H1 (cell line): ENCODE results near the gene NTN1. TPM values are rescaled to one million over a fixed set of nuclear protein-coding genes. Genes with fewer than 3 reads are reported as not detected.

Source experiments
- CTCF ChIA-PET: fragments of 300-600 bp; sonication (Branson Sonifier 250); formaldehyde crosslinking; loops from one replicate; lab custom pipeline; 2021; ENCODE audit not compliant: partially characterized antibody; lab: Charles Lee
- POLR2A ChIA-PET: fragments of 300-600 bp; sonication (Branson Sonifier 250); formaldehyde crosslinking; loops from one replicate; lab custom pipeline; 2021; ENCODE audit warnings: inconsistent platforms; ENCODE audit not compliant: partially characterized antibody; lab: Charles Lee
- DNase-seq, 2 experiments: peaks; one replicate each; pipeline versions ENCODE4 v3.0.0 to v3.0.0-alpha.2; 2010 to 2022; ENCODE audit warnings: low spot score in 2 of 2, low read depth in 1 of 2, mixed read lengths in 1 of 2
- FAIRE-seq: peaks from 2 replicates; lab custom pipeline; 2011; peaks lifted over from hg19 to GRCh38; lab: Jason Lieb, UNC
- H2AFZ ChIP-seq: 2 replicates; pipeline ENCODE4 v1.8.1; 2012; ENCODE audit warnings: low read length, inconsistent platforms
- H2AK5ac ChIP-seq: 2 replicates; pipeline ENCODE4 v1.6.1; 2013; ENCODE audit warnings: low read depth, low read length
- H2BK120ac ChIP-seq: replicated peaks from 2 replicates; pipeline ENCODE3; 2013; ENCODE audit warnings: low read depth, low read length, inconsistent platforms
- H2BK12ac ChIP-seq: 2 replicates; pipeline ENCODE4 v1.6.1; 2013; ENCODE audit warnings: low read depth, low read length
- H2BK15ac ChIP-seq: 2 replicates; pipeline ENCODE4 v1.6.1; 2013; ENCODE audit warnings: low read length
- H2BK20ac ChIP-seq: 2 replicates; pipeline ENCODE4 v1.6.1; 2013; ENCODE audit warnings: low read length
- H2BK5ac ChIP-seq: 2 replicates; pipeline ENCODE4 v1.6.1; 2013; ENCODE audit warnings: low read depth, low read length
- H3K14ac ChIP-seq: 2 replicates; pipeline ENCODE4 v1.6.1; 2013; ENCODE audit warnings: inconsistent platforms; ENCODE audit not compliant: insufficient read length
- H3K18ac ChIP-seq: 2 replicates; pipeline ENCODE4 v1.6.1; 2013; ENCODE audit warnings: low read length; ENCODE audit errors: extremely low read depth
- H3K23ac ChIP-seq: 2 replicates; pipeline ENCODE4 v1.6.1; 2013; ENCODE audit warnings: inconsistent platforms; ENCODE audit not compliant: insufficient read length
- H3K23me2 ChIP-seq: 2 replicates; pipeline ENCODE4 v1.6.1; 2013; ENCODE audit warnings: low read depth, low read length
- H3K27ac ChIP-seq: 2 replicates; pipeline ENCODE4 v1.6.1; 2011; ENCODE audit warnings: low read depth, low read length, inconsistent platforms
- H3K27me3 ChIP-seq, 4 experiments: replicated peaks in 1 of 4; 1 replicate in 1 of 4; 2 replicates in 3 of 4; pipeline versions ENCODE4 v1.6.1 to v1.8.1; 2011 to 2013; ENCODE audit warnings: low read length in 3 of 4, mild to moderate bottlenecking in 3 of 4, inconsistent platforms in 2 of 4, mixed read lengths in 2 of 4, moderate library complexity in 1 of 4; ENCODE audit not compliant: control insufficient read depth in 3 of 4, insufficient read depth in 3 of 4; ENCODE audit errors: extremely low read depth in 1 of 4
- H3K36me3 ChIP-seq, 4 experiments: 2 replicates each; pipeline versions ENCODE4 v1.6.1 to v1.8.1; 2011 to 2013; ENCODE audit warnings: mild to moderate bottlenecking in 4 of 4, low read length in 3 of 4, moderate library complexity in 2 of 4, control low read depth in 1 of 4, inconsistent platforms in 1 of 4; ENCODE audit not compliant: insufficient read depth in 4 of 4, control insufficient read depth in 2 of 4
- H3K4ac ChIP-seq: replicated peaks from 2 replicates; pipeline ENCODE3; 2013; ENCODE audit warnings: low read length, low read depth, mixed read lengths, inconsistent platforms; ENCODE audit not compliant: insufficient read length
- H3K4me1 ChIP-seq, 4 experiments: replicated peaks in 1 of 4; 1 replicate in 1 of 4; 2 replicates in 3 of 4; pipeline versions ENCODE4 v1.6.1 to v1.8.1; 2011 to 2013; ENCODE audit warnings: low read length in 3 of 4, inconsistent platforms in 2 of 4, mixed read lengths in 1 of 4; ENCODE audit not compliant: insufficient read depth in 4 of 4, control insufficient read depth in 3 of 4
- H3K4me2 ChIP-seq, 2 experiments: 2 replicates each; pipeline versions ENCODE4 v1.6.1 to v1.8.1; 2011 to 2013; ENCODE audit warnings: low read depth in 2 of 2, low read length in 2 of 2, control low read depth in 1 of 2, inconsistent platforms in 1 of 2, mild to moderate bottlenecking in 1 of 2; ENCODE audit not compliant: insufficient read depth in 1 of 2
- H3K4me3 ChIP-seq, 4 experiments: fragments of 200-600, 300-600 bp in 1 of 4; sonication (generic), shearing (Covaris generic), sonication (Bioruptor Twin) in 1 of 4; 2 replicates each; pipeline versions ENCODE4 v1.5.1 to v1.8.1; 2011 to 2016; ENCODE audit warnings: low read length in 4 of 4, low read depth in 3 of 4, control low read depth in 2 of 4, inconsistent platforms in 2 of 4, mild to moderate bottlenecking in 2 of 4, mixed read lengths in 1 of 4, moderate library complexity in 1 of 4; ENCODE audit not compliant: insufficient read depth in 2 of 4; ENCODE audit errors: extremely low read depth in 1 of 4
- H3K56ac ChIP-seq: replicated peaks from 2 replicates; pipeline ENCODE3; 2013; ENCODE audit warnings: low read depth, mild to moderate bottlenecking, mixed read lengths, low read length, inconsistent platforms; ENCODE audit not compliant: insufficient read length
- H3K79me1 ChIP-seq: 2 replicates; pipeline ENCODE4 v1.6.1; 2013; ENCODE audit warnings: low read depth, low read length, control low read depth
- H3K79me2 ChIP-seq, 2 experiments: 2 replicates each; pipeline versions ENCODE4 v1.6.1 to v1.8.1; 2012 to 2013; ENCODE audit warnings: low read length in 2 of 2, mild to moderate bottlenecking in 2 of 2, inconsistent platforms in 1 of 2; ENCODE audit not compliant: insufficient read depth in 2 of 2, control insufficient read depth in 1 of 2
- H3K9ac ChIP-seq, 4 experiments: replicated peaks in 1 of 4; 1 replicate in 1 of 4; 2 replicates in 3 of 4; pipeline versions ENCODE4 v1.6.1 to v1.8.1; 2011 to 2013; ENCODE audit warnings: low read depth in 3 of 4, low read length in 3 of 4, control low read depth in 2 of 4, mild to moderate bottlenecking in 2 of 4, moderate library complexity in 2 of 4, inconsistent platforms in 1 of 4; ENCODE audit errors: extremely low read depth in 1 of 4
- H3K9me3 ChIP-seq, 2 experiments: 2 replicates each; pipeline versions ENCODE4 v1.6.1 to v1.8.1; 2012 to 2013; ENCODE audit warnings: mild to moderate bottlenecking in 2 of 2, moderate library complexity in 2 of 2, control low read depth in 1 of 2, inconsistent platforms in 1 of 2, low read depth in 1 of 2, low read length in 1 of 2, mixed read lengths in 1 of 2; ENCODE audit not compliant: insufficient read depth in 2 of 2
- H4K20me1 ChIP-seq, 2 experiments: replicated peaks in 1 of 2; 2 replicates each; pipeline versions ENCODE3 to v1.8.1; 2011 to 2013; ENCODE audit warnings: inconsistent platforms in 2 of 2, low read length in 2 of 2, mild to moderate bottlenecking in 1 of 2; ENCODE audit not compliant: insufficient read depth in 2 of 2, control insufficient read depth in 1 of 2
- H4K5ac ChIP-seq: 2 replicates; pipeline ENCODE4 v1.6.1; 2013; ENCODE audit warnings: low read length, low read depth, mixed read lengths, inconsistent platforms; ENCODE audit not compliant: insufficient read length
- H4K8ac ChIP-seq: 2 replicates; pipeline ENCODE4 v1.8.0; 2013; ENCODE audit warnings: mild to moderate bottlenecking, moderate library complexity, low read length, inconsistent platforms; ENCODE audit not compliant: insufficient read depth; ENCODE audit errors: extremely low read depth
- H4K91ac ChIP-seq: replicated peaks from 2 replicates; pipeline ENCODE3; 2013; ENCODE audit warnings: low read length, mixed read lengths, inconsistent platforms; ENCODE audit not compliant: insufficient read length
- CBX5 ChIP-seq: fragments of 300-800, 300-1000 bp; sonication (generic); IDR thresholded peaks from 2 replicates; pipeline ENCODE4 v1.7.1; 2016; ENCODE audit warnings: antibody characterized with exemption, low read length, low read depth
- GABPA ChIP-seq: IDR thresholded peaks from 2 replicates; pipeline ENCODE4 v1.6.1; 2011; ENCODE audit warnings: mild to moderate bottlenecking, low read length, moderate library complexity, borderline replicate concordance; ENCODE audit not compliant: insufficient read depth
- KDM1A ChIP-seq: fragments of 200-600, 300-600 bp; sonication (generic); IDR thresholded peaks from 2 replicates; pipeline ENCODE4 v1.7.1; 2016; ENCODE audit warnings: mild to moderate bottlenecking, low read length, borderline replicate concordance
- NANOG ChIP-seq: IDR thresholded peaks from 2 replicates; pipeline ENCODE4 v1.6.1; 2011; ENCODE audit warnings: low read length, low read depth, mild to moderate bottlenecking, inconsistent platforms; ENCODE audit not compliant: insufficient read depth, poor library complexity, severe bottlenecking
- SP2 ChIP-seq: IDR thresholded peaks from 2 replicates; pipeline ENCODE4 v1.6.1; 2012; ENCODE audit warnings: mild to moderate bottlenecking, low read length, inconsistent platforms
- SP4 ChIP-seq: IDR thresholded peaks from 2 replicates; pipeline ENCODE4 v1.6.1; 2012; ENCODE audit warnings: low read length, inconsistent platforms
- TEAD4 ChIP-seq: IDR thresholded peaks from 2 replicates; pipeline ENCODE4 v1.6.1; 2012; ENCODE audit warnings: low read depth, low read length, inconsistent platforms, mixed read lengths
- ZNF274 ChIP-seq: IDR thresholded peaks from 2 replicates; pipeline ENCODE4 v1.7.0; 2012; ENCODE audit warnings: low read length, borderline replicate concordance; ENCODE audit errors: extremely low read depth
- WGBS, 2 experiments: shearing (Covaris generic) in 1 of 2; methylation state at CpG; one replicate each; pipeline versions ENCODE4 v1.1.6 to v1.1.7; 2013 to 2015; ENCODE audit warnings: low lambda C conversion rate in 2 of 2, mixed read lengths in 2 of 2, inconsistent platforms in 1 of 2, low coverage in 1 of 2, missing lambda C conversion rate in 1 of 2; ENCODE audit not compliant: insufficient replicate concordance in 2 of 2, insufficient coverage in 1 of 2, insufficient read length in 1 of 2; ENCODE audit errors: extremely low coverage in 1 of 2, missing lambda C conversion rate in 1 of 2; 5-methylcytosine and 5-hydroxymethylcytosine counted together
- polyA plus RNA-seq, 7 experiments: library from polyadenylated mRNA; depleted of rRNA in 3 of 7; stranded (reverse) in 5 of 7; unstranded in 2 of 7; fragments of >200 nt in 5 of 7; fragments of 200-250 nt in 2 of 7; gene quantifications; 1 replicate in 5 of 7; 2 replicates in 1 of 7; 4 replicates in 1 of 7; pipeline versions ENCODE4 v1.2.1 to v1.2.3, GENCODE V29; 2011 to 2013; ENCODE audit warnings: missing spikeins in 2 of 7, mixed read lengths in 2 of 7
- total RNA-seq: library from RNA; stranded (reverse); fragmentation: NEBNext Ultra II Directional; extraction: Animal tissue kit (Norgen Biotek cat#: 25700); gene quantifications from 2 replicates; pipeline ENCODE4 v1.2.1, GENCODE V29; 2021

Gene NTN1
- total and polyA plus RNA-seq, 2 of the 8 experiments (the other 6 are each of a cell fraction or from before 2014, with no cell fraction given): 2.0 to 2.3 TPM

GRCh38 chr17:9247401-9247938 is 226.2 kb downstream of the NTN1 start:
- Histone ChIP-seq H4K20me1 (no peaks in the 10 kb centered on the region), H2AFZ (no peak overlapping the region), H3K4me1 (peaks cover 0 to 8% (median 0%) of the 10 kb centered on the region in 4 experiments; a peak in 2 of 7 replicates), H2AK5ac (no peak overlapping the region), H3K9me3 (no peaks in the 10 kb centered on the region), H3K18ac (peak overlapping the region; percentile 19; the same call in 1 of the 2 replicates), H2BK12ac (no peak overlapping the region), H4K5ac (no peak overlapping the region), H3K4me3 (no peak overlapping the region), H2BK20ac (no peak overlapping the region), H3K4me2 (no peak overlapping the region), H3K27ac (no peak overlapping the region), H3K27me3 (no peaks in the 10 kb centered on the region), H4K91ac (no peak overlapping the region), H3K23me2 (no peaks in the 10 kb centered on the region), H3K4ac (no peak overlapping the region), H3K23ac (no peak overlapping the region), H3K79me2 (no peaks in the 10 kb centered on the region), H3K79me1 (no peaks in the 10 kb centered on the region), H2BK5ac (no peak overlapping the region), H3K9ac (no peak overlapping the region), H3K56ac (no peak overlapping the region), H3K36me3 (no peaks in the 10 kb centered on the region), H2BK15ac (no peak overlapping the region), H2BK120ac (no peak overlapping the region), H3K14ac (no peak overlapping the region), H4K8ac (no peak overlapping the region; the same call in 1 of the 2 replicates)
- DNase-seq (no peak), FAIRE-seq (no peak)
- 91% methylated on average over 21 of the region's 21 CpGs; no CpG with 5 or more reads in 1 of the 2 experiments for WGBS, 2 experiments
- ChIA-PET CTCF (interaction anchor here (0.9 kb wide), 2 partner anchors 10 to 11 kb away, joined by 3 read pairs; no protein-coding TSS in a partner anchor), POLR2A (interaction anchor here (1.4 kb wide), 1 partner anchor 14 kb away, joined by 3 read pairs; no protein-coding TSS in a partner anchor)
- no peak for TF ChIP-seq SP2
- TF ChIP-seq TEAD4: no peak
- no peak for TF ChIP-seq GABPA
- no peak for TF ChIP-seq ZNF274
- TF ChIP-seq CBX5: no peak
- no peak for TF ChIP-seq NANOG
- TF ChIP-seq KDM1A: no peak
- TF ChIP-seq SP4: no peak
